HG03064 (cell line): Measurements from ENCODE around the gene PHACTR3.
"Not testable (repeated sequence)": the region's sequence is repeated elsewhere in the genome, so short reads cannot be mapped to it uniquely, and the experiment has no call there.

Experiments used
- ATAC-seq: cut with Tn5 transposase; IDR thresholded peaks from one replicate; pipeline ENCODE4 v1.9.1; 2021; ENCODE audit warnings: low read depth; ENCODE audit not compliant: unreplicated experiment

The PHACTR3 gene

GRCh38 chr20:59618131-59618530 lies 13.8 kb downstream of the PHACTR3 start:
- no peak for ATAC-seq

GRCh38 chr20:59618585-59618984 lies 14.2 kb downstream of the PHACTR3 start:
- not testable (repeated sequence) for ATAC-seq

DNA sequence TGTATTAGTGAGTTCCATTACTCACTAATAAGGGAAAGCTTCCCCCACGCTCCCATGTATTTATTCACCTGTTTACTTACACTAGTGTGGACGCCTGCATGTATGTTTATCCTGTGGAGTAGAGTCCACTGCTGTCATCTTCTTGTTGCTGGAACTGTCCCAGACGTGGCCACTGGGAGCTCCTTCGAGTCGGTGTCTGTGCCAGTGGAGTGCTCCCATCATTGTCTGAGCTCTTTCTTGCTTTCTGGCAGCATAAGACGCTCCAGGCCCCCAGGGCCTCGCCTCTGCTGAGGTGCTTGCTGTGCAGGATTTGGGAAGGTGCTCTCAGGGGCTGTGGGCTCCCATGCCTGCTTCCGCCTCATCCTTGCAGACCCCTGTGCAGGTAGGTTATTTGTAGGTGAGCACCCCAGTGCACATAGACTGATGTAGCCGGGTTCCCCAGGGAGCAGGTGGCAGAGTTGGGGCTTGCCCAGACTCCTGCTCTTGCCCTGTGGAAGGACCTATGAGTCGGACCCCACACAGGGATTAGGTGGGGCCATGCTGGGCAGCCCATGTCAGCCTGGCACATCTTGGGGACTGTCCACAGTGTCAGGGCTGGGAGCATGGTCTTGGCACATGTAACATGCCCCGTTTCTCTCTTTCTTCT lies 16.6 kb downstream of the PHACTR3 start:
- no peak for ATAC-seq

DNA sequence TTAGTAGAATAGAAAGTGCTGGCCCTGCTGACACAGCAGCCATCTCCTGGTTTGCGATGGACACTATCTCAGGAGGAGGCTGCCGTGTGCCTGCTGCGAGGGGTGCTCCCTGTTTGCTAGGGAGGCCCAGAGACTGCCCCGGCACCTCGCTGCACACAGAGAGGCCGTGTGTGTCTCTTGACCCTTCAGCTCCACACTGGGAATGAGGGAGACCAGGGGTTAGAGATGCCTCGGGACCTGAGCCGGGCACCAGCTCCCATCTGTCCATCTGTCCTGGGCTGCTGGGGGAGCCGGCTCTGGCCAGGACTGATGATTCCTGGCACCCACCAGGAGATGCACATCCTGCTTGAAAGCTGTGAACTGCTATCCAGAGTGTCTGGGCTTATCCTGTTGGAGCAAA lies 18.2 kb downstream of the PHACTR3 start:
- ATAC-seq, result no peak

DNA sequence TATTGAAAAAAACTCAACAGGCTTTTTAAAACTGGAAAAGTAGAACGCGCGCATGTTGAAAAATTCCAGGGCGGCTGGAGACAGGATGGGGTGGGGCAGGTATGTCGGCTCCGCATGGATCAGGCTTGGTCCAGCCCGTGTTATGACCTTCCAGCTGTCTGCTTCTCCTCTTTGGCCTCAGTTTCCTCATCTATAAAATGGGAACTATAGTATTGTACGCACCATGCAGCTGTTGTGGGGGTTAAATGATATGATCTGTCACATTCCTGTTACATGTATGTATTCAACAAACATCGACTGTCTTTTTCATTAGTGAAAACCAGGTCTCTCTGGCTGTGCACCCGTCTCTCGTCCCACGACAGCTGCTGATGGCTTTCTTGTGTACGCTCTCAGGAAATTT lies 18.8 kb downstream of the PHACTR3 start:
- ATAC-seq, result no peak

DNA sequence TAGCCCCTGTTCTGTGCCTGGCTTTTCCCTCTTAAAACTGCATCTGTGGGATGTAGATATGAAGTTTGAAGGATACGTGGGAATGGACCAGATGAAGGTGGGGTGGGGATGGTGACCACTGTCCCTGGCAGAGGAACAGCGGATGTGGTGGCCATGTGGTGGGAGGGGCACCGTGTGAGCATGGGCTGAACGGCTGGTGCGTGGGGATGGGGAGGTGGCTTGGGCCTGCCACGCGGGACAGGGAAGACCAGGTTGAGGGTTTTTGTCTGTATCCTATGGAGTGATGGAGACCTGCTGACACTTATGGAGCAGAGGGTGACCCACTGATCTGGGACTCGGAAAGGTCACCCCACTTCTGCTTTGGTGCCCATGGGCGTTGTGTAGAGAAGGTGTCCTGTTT lies 19.2 kb downstream of the PHACTR3 start:
- ATAC-seq, result no peak

DNA sequence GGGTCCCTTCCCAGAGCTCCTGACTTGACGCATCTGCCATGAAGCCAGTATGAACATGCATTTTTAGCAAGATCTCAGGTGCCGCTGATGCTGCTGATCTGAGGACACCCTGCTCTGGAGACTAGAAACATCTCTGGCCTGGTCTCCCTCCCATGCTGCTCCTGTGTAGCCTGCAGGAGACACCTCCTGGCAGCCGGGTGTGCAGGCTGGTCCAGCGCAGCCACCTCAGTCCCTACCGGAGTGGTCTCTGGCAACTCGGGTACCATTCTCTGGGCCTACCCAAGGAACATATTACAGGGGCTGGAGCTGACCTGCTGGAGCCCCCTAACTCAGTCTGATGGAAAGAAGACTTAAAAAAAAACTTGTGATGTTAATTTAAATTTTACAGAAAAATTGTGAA lies 20.1 kb downstream of the PHACTR3 start:
- no peak for ATAC-seq

DNA sequence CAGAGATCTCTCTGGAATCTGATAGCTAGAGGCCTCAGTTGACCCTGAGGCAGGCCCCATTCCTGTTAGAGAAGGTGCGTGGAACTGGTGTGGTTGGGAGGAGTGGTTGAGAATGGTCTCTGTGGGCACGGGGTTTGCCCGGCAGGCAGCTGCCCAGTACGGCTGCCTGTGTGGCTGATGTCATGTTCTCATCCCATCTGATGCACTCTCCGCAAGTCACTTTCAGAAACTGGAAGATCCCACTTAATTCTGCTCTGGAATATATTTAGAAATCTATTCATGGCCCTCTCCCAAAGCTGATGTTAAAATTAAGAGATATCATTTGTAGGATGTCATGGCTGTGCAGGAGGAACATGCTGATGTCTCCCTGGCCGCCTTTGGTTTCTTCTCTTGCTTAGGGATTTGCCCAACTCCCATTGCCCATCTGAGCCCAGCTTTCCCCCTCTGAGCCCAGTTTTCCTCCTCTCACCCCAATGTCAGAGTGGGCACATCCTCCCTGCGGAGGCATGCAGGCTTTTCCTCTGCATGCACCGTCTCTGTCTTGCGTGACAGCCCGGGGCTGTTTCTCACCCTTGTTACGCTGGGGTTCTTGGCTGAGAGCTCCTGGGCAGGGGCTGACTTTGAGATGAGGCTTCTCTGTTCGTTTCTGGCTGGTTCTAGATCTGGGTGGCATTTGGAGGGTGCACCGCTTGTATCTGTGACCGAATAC lies 21.0 kb downstream of the PHACTR3 start:
- no peak for ATAC-seq

- no peak for ATAC-seq
Measured at GRCh38 chr20:59627298-59627697, 23.0 kb downstream of the PHACTR3 start.

GRCh38 chr20:59628171-59628570 lies 23.8 kb downstream of the PHACTR3 start:
- no peak for ATAC-seq

DNA sequence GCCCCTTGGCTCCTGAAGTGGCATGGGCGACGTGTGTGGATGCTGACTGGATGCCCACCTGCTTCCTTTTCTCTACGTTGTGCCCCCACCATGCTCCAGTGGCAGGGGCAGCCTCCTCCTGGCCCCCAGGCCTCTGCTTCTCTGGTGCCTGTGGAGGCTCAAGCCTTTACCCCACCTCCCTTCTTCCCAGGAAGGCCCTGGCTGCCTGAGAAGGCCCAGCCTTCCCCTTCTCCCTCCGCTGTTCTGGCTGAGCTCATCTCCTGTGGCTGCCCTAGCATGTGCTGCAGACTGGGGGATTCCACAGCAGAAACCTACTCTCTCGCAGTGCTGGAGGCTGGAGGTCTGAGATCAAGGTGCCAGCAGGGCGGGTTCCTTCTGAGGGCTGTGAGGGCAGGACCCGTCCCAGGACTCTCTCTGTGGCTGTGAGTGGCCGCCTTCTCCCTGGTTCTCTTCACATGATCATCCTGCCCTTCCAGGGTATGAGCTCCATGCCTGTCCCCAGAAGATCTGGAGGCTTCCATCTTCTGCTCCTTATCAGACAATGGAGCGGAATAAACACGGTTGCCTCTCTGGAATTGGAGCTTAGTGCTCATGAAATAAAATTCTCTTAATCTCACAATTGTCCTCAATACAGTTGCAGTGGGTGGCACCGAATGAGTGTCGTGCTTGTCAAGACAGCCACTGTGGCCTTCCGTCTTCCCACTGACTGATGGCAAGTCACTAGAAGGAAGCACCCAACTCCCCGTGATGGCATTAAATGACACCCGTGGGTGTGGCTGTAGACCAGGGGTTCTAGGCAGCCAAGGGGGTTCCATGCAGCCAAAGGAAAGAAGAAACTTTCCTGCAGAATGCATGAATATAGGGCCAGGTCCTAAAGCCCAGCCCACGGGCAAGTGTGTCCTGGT lies 25.1 kb downstream of the PHACTR3 start:
- ATAC-seq, result no peak

DNA sequence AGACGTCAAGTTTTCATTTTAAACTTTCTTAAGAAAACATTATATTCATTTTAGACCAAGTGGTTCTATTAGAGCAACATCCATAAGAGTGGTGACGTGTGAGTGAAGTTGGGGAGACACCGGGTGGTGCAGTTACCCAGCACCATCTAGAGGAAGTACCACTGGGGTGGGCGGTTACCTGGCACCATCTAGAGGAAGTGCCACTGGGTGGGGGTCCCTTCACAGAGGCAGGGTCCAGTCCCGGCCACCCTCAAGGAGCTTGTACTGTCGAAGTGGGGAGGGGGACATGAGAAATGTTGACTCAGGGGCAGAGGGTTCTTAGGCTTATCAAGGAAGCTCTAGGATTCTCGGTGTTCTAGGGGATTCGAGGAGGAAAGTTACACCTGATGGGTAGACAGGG lies 26.2 kb downstream of the PHACTR3 start:
- no peak for ATAC-seq

- ATAC-seq, result no peak
Measured at GRCh38 chr20:59631751-59632540, 27.6 kb downstream of the PHACTR3 start.

DNA sequence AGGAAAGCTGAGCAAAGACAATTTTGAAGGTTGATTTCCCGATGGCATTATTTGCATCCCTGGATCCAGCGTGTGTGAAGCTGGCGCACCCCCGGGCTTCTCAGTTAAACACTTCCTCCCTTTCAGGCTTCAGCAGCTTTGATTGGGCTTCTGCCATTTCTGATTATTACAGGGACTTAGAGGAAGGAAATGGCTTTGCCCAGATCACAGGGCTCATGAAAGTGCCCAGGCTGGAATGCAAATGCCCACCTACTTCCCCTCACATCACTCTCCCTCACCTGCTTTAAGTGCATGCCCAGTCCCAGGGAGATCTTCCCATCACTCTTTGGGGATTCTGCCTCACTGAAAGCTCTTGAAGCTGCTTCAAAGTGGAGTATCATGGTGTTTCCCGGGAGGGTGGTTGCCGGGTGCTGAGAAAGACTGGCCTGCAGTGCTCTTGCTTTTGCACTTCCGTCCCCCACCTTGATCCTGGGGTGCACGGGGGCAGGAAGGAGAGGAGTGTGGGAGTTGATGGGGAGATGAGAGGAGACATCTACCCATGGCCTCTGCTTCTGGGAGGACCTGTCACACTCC lies 28.3 kb downstream of the PHACTR3 start:
- ATAC-seq, result no peak

DNA sequence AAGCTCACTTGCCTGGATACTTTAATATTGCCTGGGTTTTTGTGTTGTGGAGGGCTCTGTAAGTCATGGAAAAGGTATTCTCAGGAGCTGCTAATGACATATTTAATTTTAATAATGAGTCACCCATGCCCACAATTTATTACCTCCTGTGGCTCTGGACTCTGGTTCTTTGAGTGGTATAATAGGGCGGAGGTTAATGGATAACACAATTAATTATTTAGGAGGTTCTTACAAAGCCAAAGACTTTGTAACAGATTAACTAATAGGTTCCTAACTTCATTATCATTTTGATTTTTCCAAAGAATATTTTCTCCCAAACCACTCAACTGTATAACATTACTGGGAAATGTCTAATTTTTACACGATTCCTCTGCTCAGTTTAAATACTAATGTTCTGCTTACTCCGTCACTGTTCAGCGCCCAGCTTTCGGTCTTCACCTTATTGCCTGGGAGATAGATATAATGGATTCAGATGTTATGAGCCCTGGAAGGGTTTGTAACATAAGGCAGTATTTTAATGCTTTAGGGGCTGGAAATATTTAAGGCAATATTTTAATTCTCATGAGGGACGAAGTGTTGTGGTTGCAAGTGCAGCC lies 29.4 kb downstream of the PHACTR3 start:
- ATAC-seq, result no peak

DNA sequence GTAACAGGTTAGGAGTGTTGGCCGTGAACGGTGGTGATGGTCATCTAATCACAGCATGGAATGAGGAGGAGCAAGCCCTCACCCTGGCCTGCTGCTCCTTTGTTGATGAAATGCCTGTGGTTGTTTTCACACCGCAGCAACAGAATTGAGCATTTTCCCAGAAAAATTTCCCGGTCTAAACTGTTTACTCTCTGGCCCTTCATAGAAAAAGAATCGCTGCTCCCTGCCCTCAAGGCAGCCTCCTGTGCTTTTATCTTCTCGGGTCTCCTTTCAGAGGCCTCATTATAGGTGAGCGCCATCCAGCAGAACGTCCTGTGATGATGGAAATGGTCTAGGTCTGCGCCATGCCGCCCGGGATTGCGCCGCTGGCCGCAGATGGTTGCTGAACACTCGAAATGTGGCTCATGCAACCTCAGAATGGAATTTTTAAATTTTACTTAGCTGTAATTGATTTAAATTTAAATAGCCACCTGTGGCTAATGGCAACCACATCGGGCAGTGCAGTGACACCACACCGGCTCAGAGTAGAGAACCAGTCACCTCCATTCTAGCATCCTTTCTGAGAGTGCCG lies 30.2 kb downstream of the PHACTR3 start:
- ATAC-seq, result no peak

GRCh38 chr20:59636766-59637370 lies 32.5 kb downstream of the PHACTR3 start:
- ATAC-seq, result no peak

DNA sequence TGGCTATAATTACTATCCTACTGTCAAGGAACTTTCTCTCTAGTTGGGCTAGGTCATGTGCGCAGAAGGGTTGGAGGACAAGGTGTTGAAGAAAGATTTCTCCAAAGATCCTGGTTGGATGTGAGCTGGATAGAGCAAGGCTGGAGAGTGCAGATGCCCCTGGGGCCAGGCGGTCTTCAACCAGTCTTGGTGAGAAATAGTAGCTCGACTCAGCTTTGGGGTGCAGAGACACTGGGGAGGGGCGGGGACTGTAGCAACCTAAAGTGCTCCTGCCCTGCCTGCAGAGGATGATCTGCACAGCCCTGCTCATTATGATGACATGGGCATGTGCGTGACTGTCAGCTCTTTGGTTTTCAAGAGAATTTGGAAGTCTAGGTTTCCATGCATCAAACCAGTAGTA lies 35.9 kb downstream of the PHACTR3 start:
- no peak for ATAC-seq

DNA sequence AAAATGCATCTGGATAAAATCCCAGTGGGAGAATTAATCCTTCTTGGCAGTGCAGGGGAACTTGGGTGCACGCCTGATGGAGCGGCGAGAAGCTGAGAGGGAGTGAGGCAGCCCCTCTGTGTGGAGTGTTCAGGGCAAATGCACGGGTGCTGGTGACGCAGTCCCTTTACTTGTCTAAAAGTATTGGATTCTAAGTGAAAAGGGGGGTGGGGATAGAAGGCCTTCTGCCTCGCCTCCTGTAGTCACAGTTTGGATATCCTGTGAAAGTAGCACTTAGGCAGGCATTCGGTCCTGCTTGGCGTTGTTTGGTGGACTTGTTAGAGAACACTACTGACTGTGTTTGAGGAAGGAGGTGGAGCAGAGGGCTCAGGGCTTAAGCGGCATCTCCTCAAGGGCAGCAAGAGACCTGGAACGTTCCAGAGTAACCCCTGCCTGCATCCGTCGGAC lies 39.3 kb downstream of the PHACTR3 start:
- ATAC-seq, result no peak
